Measurements from ENCODE around the gene SCGB3A1. TPM values are rescaled to one million over a fixed set of nuclear protein-coding genes. Genes with fewer than 3 reads are reported as not detected.

SCGB3A1 gene
- total and polyA plus RNA-seq, 9 of the 15 experiments (the other 6 are each of a cell fraction or from before 2014, with no cell fraction given): 0.33 TPM; not detected in 8

DNA sequence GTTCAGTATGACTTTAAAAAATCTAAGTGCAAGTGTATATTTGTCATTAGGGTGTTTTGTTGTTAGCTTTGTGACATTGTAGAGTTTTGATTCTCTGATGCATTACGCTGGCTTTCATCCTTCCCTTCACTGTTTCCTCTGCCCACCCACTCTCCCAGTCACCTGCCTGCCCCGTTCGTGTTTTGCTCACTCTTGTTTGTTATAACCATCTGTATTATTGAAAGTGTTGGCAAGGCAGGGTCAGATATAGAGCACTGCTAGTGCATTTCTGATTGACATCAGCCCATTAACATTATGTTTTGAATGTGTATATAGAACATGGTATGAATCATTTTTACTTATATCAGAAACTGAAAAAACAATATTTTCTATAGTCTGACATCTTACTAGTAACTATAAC, 27.3 kb downstream of the SCGB3A1 start (continued):
- TF ChIP-seq, protein P1, sequence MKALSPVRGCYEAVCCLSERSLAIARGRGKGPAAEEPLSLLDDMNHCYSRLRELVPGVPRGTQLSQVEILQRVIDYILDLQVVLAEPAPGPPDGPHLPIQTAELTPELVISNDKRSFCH (CRISPR knock-in tag; IDR thresholded peaks at IDR 0.05): no peak
- TF ChIP-seq, protein P1 (tag; IDR thresholded peaks at IDR 0.05): no peak
- no peak for TF ChIP-seq DACH1 (IDR thresholded peaks at IDR 0.05; ENCODE audit: partially characterized antibody)
- no peak for TF ChIP-seq STAT5A (IDR thresholded peaks at IDR 0.05; ENCODE audit: borderline replicate concordance, low read length)
- no peak for TF ChIP-seq NFATC3 (IDR thresholded peaks at IDR 0.05)
- TF ChIP-seq TEAD4 (IDR thresholded peaks at IDR 0.05; ENCODE audit: low read length): no peak
- TF ChIP-seq TEAD4 (CRISPR knock-in tag; IDR thresholded peaks at IDR 0.05; ENCODE audit: borderline replicate concordance): no peak
- TF ChIP-seq, protein P2, sequence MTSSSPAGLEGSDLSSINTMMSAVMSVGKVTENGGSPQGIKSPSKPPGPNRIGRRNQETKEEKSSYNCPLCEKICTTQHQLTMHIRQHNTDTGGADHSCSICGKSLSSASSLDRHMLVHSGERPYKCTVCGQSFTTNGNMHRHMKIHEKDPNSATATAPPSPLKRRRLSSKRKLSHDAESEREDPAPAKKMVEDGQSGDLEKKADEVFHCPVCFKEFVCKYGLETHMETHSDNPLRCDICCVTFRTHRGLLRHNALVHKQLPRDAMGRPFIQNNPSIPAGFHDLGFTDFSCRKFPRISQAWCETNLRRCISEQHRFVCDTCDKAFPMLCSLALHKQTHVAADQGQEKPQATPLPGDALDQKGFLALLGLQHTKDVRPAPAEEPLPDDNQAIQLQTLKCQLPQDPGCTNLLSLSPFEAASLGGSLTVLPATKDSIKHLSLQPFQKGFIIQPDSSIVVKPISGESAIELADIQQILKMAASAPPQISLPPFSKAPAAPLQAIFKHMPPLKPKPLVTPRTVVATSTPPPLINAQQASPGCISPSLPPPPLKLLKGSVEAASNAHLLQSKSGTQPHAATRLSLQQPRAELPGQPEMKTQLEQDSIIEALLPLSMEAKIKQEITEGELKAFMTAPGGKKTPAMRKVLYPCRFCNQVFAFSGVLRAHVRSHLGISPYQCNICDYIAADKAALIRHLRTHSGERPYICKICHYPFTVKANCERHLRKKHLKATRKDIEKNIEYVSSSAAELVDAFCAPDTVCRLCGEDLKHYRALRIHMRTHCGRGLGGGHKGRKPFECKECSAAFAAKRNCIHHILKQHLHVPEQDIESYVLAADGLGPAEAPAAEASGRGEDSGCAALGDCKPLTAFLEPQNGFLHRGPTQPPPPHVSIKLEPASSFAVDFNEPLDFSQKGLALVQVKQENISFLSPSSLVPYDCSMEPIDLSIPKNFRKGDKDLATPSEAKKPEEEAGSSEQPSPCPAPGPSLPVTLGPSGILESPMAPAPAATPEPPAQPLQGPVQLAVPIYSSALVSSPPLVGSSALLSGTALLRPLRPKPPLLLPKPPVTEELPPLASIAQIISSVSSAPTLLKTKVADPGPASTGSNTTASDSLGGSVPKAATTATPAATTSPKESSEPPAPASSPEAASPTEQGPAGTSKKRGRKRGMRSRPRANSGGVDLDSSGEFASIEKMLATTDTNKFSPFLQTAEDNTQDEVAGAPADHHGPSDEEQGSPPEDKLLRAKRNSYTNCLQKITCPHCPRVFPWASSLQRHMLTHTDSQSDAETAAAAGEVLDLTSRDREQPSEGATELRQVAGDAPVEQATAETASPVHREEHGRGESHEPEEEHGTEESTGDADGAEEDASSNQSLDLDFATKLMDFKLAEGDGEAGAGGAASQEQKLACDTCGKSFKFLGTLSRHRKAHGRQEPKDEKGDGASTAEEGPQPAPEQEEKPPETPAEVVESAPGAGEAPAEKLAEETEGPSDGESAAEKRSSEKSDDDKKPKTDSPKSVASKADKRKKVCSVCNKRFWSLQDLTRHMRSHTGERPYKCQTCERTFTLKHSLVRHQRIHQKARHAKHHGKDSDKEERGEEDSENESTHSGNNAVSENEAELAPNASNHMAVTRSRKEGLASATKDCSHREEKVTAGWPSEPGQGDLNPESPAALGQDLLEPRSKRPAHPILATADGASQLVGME (CRISPR knock-in tag; IDR thresholded peaks at IDR 0.05): no peak
- TF ChIP-seq MYC (IDR thresholded peaks at IDR 0.05; ENCODE audit: low read depth, low read length): no peak
- no peak for TF ChIP-seq MYC (CRISPR knock-in tag; IDR thresholded peaks at IDR 0.05; ENCODE audit: borderline replicate concordance, low read depth)
- TF ChIP-seq, protein P3, sequence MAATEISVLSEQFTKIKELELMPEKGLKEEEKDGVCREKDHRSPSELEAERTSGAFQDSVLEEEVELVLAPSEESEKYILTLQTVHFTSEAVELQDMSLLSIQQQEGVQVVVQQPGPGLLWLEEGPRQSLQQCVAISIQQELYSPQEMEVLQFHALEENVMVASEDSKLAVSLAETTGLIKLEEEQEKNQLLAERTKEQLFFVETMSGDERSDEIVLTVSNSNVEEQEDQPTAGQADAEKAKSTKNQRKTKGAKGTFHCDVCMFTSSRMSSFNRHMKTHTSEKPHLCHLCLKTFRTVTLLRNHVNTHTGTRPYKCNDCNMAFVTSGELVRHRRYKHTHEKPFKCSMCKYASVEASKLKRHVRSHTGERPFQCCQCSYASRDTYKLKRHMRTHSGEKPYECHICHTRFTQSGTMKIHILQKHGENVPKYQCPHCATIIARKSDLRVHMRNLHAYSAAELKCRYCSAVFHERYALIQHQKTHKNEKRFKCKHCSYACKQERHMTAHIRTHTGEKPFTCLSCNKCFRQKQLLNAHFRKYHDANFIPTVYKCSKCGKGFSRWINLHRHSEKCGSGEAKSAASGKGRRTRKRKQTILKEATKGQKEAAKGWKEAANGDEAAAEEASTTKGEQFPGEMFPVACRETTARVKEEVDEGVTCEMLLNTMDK (IDR thresholded peaks at IDR 0.05; ENCODE audit: borderline replicate concordance, insufficient read depth, low read depth, low read length, poor library complexity, severe bottlenecking): no peak
- TF ChIP-seq, protein P4, sequence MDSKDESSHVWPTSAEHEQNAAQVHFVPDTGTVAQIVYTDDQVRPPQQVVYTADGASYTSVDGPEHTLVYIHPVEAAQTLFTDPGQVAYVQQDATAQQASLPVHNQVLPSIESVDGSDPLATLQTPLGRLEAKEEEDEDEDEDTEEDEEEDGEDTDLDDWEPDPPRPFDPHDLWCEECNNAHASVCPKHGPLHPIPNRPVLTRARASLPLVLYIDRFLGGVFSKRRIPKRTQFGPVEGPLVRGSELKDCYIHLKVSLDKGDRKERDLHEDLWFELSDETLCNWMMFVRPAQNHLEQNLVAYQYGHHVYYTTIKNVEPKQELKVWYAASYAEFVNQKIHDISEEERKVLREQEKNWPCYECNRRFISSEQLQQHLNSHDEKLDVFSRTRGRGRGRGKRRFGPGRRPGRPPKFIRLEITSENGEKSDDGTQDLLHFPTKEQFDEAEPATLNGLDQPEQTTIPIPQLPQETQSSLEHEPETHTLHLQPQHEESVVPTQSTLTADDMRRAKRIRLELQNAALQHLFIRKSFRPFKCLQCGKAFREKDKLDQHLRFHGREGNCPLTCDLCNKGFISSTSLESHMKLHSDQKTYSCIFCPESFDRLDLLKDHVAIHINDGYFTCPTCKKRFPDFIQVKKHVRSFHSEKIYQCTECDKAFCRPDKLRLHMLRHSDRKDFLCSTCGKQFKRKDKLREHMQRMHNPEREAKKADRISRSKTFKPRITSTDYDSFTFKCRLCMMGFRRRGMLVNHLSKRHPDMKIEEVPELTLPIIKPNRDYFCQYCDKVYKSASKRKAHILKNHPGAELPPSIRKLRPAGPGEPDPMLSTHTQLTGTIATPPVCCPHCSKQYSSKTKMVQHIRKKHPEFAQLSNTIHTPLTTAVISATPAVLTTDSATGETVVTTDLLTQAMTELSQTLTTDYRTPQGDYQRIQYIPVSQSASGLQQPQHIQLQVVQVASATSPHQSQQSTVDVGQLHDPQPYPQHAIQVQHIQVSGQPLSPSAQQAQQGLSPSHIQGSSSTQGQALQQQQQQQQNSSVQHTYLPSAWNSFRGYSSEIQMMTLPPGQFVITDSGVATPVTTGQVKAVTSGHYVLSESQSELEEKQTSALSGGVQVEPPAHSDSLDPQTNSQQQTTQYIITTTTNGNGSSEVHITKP (IDR thresholded peaks at IDR 0.05; ENCODE audit: partially characterized antibody): no peak
